HEK293T (cell line): Measurements from ENCODE around the gene PABPC1L2A.
"Not testable (repeated sequence)": the region's sequence is repeated elsewhere in the genome, so short reads cannot be mapped to it uniquely, and the experiment has no call there.

Experiments
- CTCF ChIA-PET: fragments of 350-600 bp; formaldehyde crosslinking; extraction: SDS; loops from one replicate; lab custom pipeline; 2021; ENCODE audit warnings: antibody characterized with exemption, inconsistent platforms; lab: Yijun Ruan, JAX
- POLR2A ChIA-PET: fragments of 350-600 bp; formaldehyde crosslinking; extraction: SDS; loops from one replicate; lab custom pipeline; 2020; ENCODE audit warnings: antibody characterized with exemption, inconsistent platforms; lab: Yijun Ruan, JAX
- DNase-seq: peaks from one replicate; pipeline ENCODE4 v3.0.0; 2012; ENCODE audit warnings: mixed read lengths; ENCODE audit errors: extremely low spot score
- BHLHE40 ChIP-seq: fragments of 450-650 bp; IDR thresholded peaks from 2 replicates; pipeline ENCODE4 v1.6.1; 2016; ENCODE audit warnings: mild to moderate bottlenecking, moderate library complexity, borderline replicate concordance
- CTBP1 ChIP-seq: fragments of 450-650 bp; IDR thresholded peaks from 2 replicates; pipeline ENCODE4 v1.6.1; 2016; ENCODE audit warnings: borderline replicate concordance
- ELF4 ChIP-seq: fragments of 450-650 bp; IDR thresholded peaks from 2 replicates; pipeline ENCODE4 v1.6.1; 2017; ENCODE audit warnings: antibody characterized with exemption
- FOXA1 ChIP-seq: fragments of 450-650 bp; IDR thresholded peaks from 2 replicates; pipeline ENCODE4 v1.6.1; 2016; ENCODE audit warnings: mild to moderate bottlenecking
- FOXK2 ChIP-seq: fragments of 450-650 bp; IDR thresholded peaks from 2 replicates; pipeline ENCODE4 v1.6.1; 2016; ENCODE audit warnings: mild to moderate bottlenecking
- FOXM1 ChIP-seq: fragments of 450-650 bp; IDR thresholded peaks from 2 replicates; pipeline ENCODE4 v1.6.1; 2017; ENCODE audit warnings: mild to moderate bottlenecking, borderline replicate concordance
- L3MBTL2 ChIP-seq: fragments of 450-650 bp; conservative IDR thresholded peaks from 2 replicates; pipeline ENCODE4 v1.6.1; 2016; ENCODE audit warnings: mild to moderate bottlenecking
- LEF1 ChIP-seq: fragments of 450-650 bp; IDR thresholded peaks from 2 replicates; pipeline ENCODE4 v1.6.1; 2017; ENCODE audit warnings: mild to moderate bottlenecking, borderline replicate concordance
- TARDBP ChIP-seq: fragments of 450-650 bp; IDR thresholded peaks from 2 replicates; pipeline ENCODE4 v1.6.1; 2016
- ZNF384 ChIP-seq: fragments of 450-650 bp; IDR thresholded peaks from 2 replicates; pipeline ENCODE4 v1.6.1; 2016

PABPC1L2A gene

GRCh38 chrX:73069365-73070035 lies 9.8 kb downstream of the PABPC1L2A start:
- TF ChIP-seq TARDBP, result no peak
- no peak for TF ChIP-seq LEF1
- TF ChIP-seq BHLHE40, result no peak
- no peak for TF ChIP-seq L3MBTL2
- TF ChIP-seq ZNF384, result no peak
- DNase-seq, result no peak
- ChIA-PET POLR2A (no interaction called here), CTCF (no interaction called here)

GRCh38 chrX:73068467-73069364 lies 10.6 kb downstream of the PABPC1L2A start:
- POLR2A ChIA-PET, result no interaction called here
- no peak for DNase-seq
- CTCF ChIA-PET, result no interaction called here
- TF ChIP-seq CTBP1, result no peak
- no peak for TF ChIP-seq ELF4

GRCh38 chrX:73067761-73068466 lies 11.4 kb downstream of the PABPC1L2A start:
- DNase-seq, POLR2A ChIA-PET, CTCF ChIA-PET: not testable (repeated sequence)

GRCh38 chrX:73028876-73029275 lies 50.4 kb downstream of the PABPC1L2A start:
- DNase-seq, result no peak
- TF ChIP-seq FOXA1 (no peak), FOXM1 (no peak), FOXK2 (no peak)
- POLR2A ChIA-PET, result no interaction called here
- CTCF ChIA-PET, result no interaction called here
